Astrocyte (in vitro differentiated cells and primary cell): ENCODE measurements around the gene KIFBP. TPM values are rescaled to one million over a fixed set of nuclear protein-coding genes. Genes with fewer than 3 reads are reported as not detected.

ENCODE experiments used
- DNase-seq: peaks from one replicate; pipeline ENCODE4 v3.0.0-alpha.2; 2010; ENCODE audit warnings: low read depth
- FAIRE-seq: peaks from 2 replicates; lab custom pipeline; 2011; peaks lifted over from hg19 to GRCh38; lab: Jason Lieb, UNC
- H2AFZ ChIP-seq: 2 replicates; pipeline ENCODE4 v1.6.0; 2012; ENCODE audit warnings: low read depth, low read length, inconsistent platforms
- H3K27ac ChIP-seq: 2 replicates; pipeline ENCODE4 v1.5.1; 2011; ENCODE audit warnings: low read depth, low read length, inconsistent platforms
- H3K27me3 ChIP-seq: 2 replicates; pipeline ENCODE4 v1.6.0; 2011; ENCODE audit warnings: low read length, inconsistent platforms; ENCODE audit not compliant: insufficient read depth
- H3K36me3 ChIP-seq: 2 replicates; pipeline ENCODE4 v1.5.1; 2011; ENCODE audit warnings: low read length, inconsistent platforms; ENCODE audit not compliant: insufficient read depth
- H3K4me1 ChIP-seq: 2 replicates; pipeline ENCODE4 v1.5.1; 2011; ENCODE audit warnings: low read length, inconsistent platforms; ENCODE audit not compliant: insufficient read depth
- H3K4me2 ChIP-seq: 2 replicates; pipeline ENCODE4 v1.6.0; 2012; ENCODE audit warnings: low read length, inconsistent platforms
- H3K4me3 ChIP-seq: 2 replicates; pipeline ENCODE4 v1.5.1; 2011; ENCODE audit warnings: low read depth, mild to moderate bottlenecking, low read length, inconsistent platforms; ENCODE audit not compliant: insufficient read depth
- H3K79me2 ChIP-seq: 2 replicates; pipeline ENCODE4 v1.6.0; 2012; ENCODE audit warnings: mild to moderate bottlenecking, low read length, inconsistent platforms; ENCODE audit not compliant: insufficient read depth
- H3K9ac ChIP-seq: 2 replicates; pipeline ENCODE4 v1.6.0; 2012; ENCODE audit warnings: mild to moderate bottlenecking, low read length, inconsistent platforms
- H3K9me3 ChIP-seq: 2 replicates; pipeline ENCODE4 v1.5.1; 2012; ENCODE audit warnings: low read depth, mild to moderate bottlenecking, low read length, inconsistent platforms; ENCODE audit not compliant: insufficient read depth
- H4K20me1 ChIP-seq: 2 replicates; pipeline ENCODE4 v1.6.0; 2012; ENCODE audit warnings: low read length, inconsistent platforms; ENCODE audit not compliant: insufficient read depth
- H3K27ac Mint-ChIP-seq: one replicate; pipeline ENCODE4 v1.8.0; 2021; ENCODE audit warnings: mild to moderate bottlenecking, mixed read lengths; ENCODE audit not compliant: unreplicated experiment
- H3K27me3 Mint-ChIP-seq: one replicate; pipeline ENCODE4 v1.8.0; 2021; ENCODE audit warnings: low read depth, mixed read lengths; ENCODE audit not compliant: unreplicated experiment
- H3K36me3 Mint-ChIP-seq: one replicate; pipeline ENCODE4 v1.8.0; 2021; ENCODE audit warnings: low read depth, mixed read lengths; ENCODE audit not compliant: unreplicated experiment
- H3K4me1 Mint-ChIP-seq: one replicate; pipeline ENCODE4 v1.8.0; 2021; ENCODE audit warnings: low read depth, mixed read lengths; ENCODE audit not compliant: unreplicated experiment
- H3K4me3 Mint-ChIP-seq: one replicate; pipeline ENCODE4 v1.8.0; 2021; ENCODE audit warnings: mild to moderate bottlenecking, moderate library complexity, mixed read lengths; ENCODE audit not compliant: unreplicated experiment
- H3K9me3 Mint-ChIP-seq: one replicate; pipeline ENCODE4 v1.8.0; 2021; ENCODE audit warnings: mild to moderate bottlenecking, mixed read lengths; ENCODE audit not compliant: unreplicated experiment
- EZH2 ChIP-seq: IDR thresholded peaks from 2 replicates; pipeline ENCODE4 v1.6.1; 2012; ENCODE audit warnings: mild to moderate bottlenecking, low read length, inconsistent platforms; ENCODE audit not compliant: insufficient read depth
- total RNA-seq: library from RNA; stranded (reverse); gene quantifications from 2 replicates; pipeline ENCODE4 v1.2.1, GENCODE V29; 2021
- TF ChIP-seq, protein P1 (sequence below): IDR thresholded peaks from 2 replicates; pipeline ENCODE4 v1.5.1; 2011; ENCODE audit warnings: low read depth, mild to moderate bottlenecking, inconsistent platforms, low read length, moderate library complexity; ENCODE audit not compliant: insufficient read depth

The KIFBP gene
- total RNA-seq, 1 donor from 2014 or later: 39.2 TPM

DNA sequence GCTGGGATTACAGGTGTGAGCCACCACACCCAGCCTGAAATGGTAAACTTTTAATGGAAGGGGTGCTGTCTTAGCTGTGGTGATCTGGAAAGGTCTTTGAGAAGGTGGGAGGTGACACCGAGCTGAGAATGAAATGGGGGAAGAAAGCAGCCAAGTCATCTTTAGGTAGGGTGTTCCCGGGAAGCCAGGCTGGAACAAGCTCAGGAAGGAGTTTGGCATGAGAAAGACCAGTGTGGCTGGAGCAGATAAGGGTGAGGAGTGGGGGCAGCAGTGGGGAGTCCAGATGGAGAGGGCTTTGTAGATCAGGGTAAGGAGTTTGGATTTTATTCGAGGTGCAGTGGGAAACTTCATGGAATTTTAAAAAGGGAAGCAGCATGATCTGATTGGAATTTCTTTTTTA, 30.0 kb downstream of the KIFBP start:
- no peak overlapping the region for H3K4me3 ChIP-seq
- no peaks in the 10 kb centered on the region for H3K79me2 ChIP-seq
- Mint-ChIP-seq H3K27me3 (no peaks in the 10 kb centered on the region), H3K9me3 (no peaks in the 10 kb centered on the region), H3K27ac (no peak overlapping the region), H3K4me1 (peaks cover 5% of the 10 kb centered on the region), H3K4me3 (no peak overlapping the region), H3K36me3 (peaks cover 14% of the 10 kb centered on the region)
- H3K27ac ChIP-seq: no peak overlapping the region
- no peaks in the 10 kb centered on the region for H3K27me3 ChIP-seq
- TF ChIP-seq EZH2: no peak
- TF ChIP-seq, protein P1, sequence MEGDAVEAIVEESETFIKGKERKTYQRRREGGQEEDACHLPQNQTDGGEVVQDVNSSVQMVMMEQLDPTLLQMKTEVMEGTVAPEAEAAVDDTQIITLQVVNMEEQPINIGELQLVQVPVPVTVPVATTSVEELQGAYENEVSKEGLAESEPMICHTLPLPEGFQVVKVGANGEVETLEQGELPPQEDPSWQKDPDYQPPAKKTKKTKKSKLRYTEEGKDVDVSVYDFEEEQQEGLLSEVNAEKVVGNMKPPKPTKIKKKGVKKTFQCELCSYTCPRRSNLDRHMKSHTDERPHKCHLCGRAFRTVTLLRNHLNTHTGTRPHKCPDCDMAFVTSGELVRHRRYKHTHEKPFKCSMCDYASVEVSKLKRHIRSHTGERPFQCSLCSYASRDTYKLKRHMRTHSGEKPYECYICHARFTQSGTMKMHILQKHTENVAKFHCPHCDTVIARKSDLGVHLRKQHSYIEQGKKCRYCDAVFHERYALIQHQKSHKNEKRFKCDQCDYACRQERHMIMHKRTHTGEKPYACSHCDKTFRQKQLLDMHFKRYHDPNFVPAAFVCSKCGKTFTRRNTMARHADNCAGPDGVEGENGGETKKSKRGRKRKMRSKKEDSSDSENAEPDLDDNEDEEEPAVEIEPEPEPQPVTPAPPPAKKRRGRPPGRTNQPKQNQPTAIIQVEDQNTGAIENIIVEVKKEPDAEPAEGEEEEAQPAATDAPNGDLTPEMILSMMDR: no peak
- H3K9ac ChIP-seq: no peak overlapping the region
- no peaks in the 10 kb centered on the region for H4K20me1 ChIP-seq
- H3K4me2 ChIP-seq: no peak overlapping the region
- no peak for FAIRE-seq
- H3K36me3 ChIP-seq: peaks cover 19% of the 10 kb centered on the region
- no peak for DNase-seq
- H3K9me3 ChIP-seq: no peaks in the 10 kb centered on the region
- H3K4me1 ChIP-seq: no peaks in the 10 kb centered on the region
- no peak overlapping the region for H2AFZ ChIP-seq

DNA sequence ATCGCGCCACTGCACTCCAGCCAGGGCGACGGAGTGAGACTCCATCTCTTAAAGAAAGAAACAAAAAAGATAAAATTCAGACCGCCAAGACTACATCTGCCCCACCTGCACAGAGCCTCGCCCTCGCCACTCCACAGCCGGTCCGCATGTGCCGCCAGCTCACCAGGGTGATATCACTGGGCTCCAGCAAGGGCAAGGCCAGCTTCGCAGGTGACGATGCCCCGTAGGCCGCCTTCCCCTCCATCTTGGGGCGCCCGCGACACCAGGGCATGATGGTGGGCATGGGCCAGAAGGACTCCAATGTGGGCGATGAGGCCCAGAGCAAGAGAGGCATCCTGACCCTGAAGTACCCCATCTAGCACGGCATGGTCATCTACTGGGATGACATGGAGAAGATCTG, 34.0 kb downstream of the KIFBP start:
- TF ChIP-seq, protein P1: no peak
- TF ChIP-seq EZH2: no peak
- Histone ChIP-seq H3K9me3 (no peaks in the 10 kb centered on the region), H3K79me2 (no peaks in the 10 kb centered on the region), H3K27ac (no peak overlapping the region), H3K4me3 (no peak overlapping the region), H3K9ac (no peak overlapping the region), H4K20me1 (no peaks in the 10 kb centered on the region), H3K36me3 (peaks cover 4% of the 10 kb centered on the region), H2AFZ (no peak overlapping the region), H3K27me3 (no peaks in the 10 kb centered on the region), H3K4me1 (no peaks in the 10 kb centered on the region), H3K4me2 (no peak overlapping the region)
- H3K27me3 Mint-ChIP-seq: no peaks in the 10 kb centered on the region
- H3K9me3 Mint-ChIP-seq: no peaks in the 10 kb centered on the region
- DNase-seq (no peak), FAIRE-seq (no peak)
- peaks cover 15% of the 10 kb centered on the region for H3K36me3 Mint-ChIP-seq
- H3K27ac Mint-ChIP-seq: no peak overlapping the region
- no peak overlapping the region for H3K4me3 Mint-ChIP-seq
- H3K4me1 Mint-ChIP-seq: no peaks in the 10 kb centered on the region

DNA sequence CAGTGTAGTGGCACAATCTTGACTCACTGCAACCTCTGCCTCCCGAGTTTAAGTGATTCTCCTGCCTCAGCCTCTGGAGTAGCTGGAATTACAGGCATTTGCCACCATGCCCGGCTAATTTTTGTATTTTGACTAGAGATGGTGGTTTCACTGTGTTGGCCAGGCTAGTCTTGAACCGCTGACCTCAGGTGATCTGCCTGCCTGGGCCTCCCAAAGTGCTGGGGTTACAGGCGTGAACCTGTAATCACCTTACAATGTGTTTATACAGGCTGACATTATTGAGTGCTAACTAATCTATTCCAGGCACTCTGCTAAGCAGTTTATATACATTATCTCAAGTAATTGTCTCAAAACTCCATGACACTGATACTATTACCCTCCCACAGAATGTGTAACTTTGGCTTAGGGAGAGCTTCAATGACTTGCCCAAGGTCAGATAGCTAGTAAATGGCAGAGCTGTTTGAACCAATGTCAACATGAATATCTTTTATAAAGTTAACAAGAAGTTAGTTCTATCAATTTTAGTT, 36.8 kb downstream of the KIFBP start:
- Mint-ChIP-seq H3K9me3 (no peaks in the 10 kb centered on the region), H3K27ac (no peak overlapping the region), H3K27me3 (no peaks in the 10 kb centered on the region), H3K4me3 (no peak overlapping the region), H3K36me3 (peaks cover 9% of the 10 kb centered on the region), H3K4me1 (no peaks in the 10 kb centered on the region)
- H3K27ac ChIP-seq: no peak overlapping the region
- H3K27me3 ChIP-seq: no peaks in the 10 kb centered on the region
- peaks cover 6% of the 10 kb centered on the region for H3K9me3 ChIP-seq
- H3K79me2 ChIP-seq: no peaks in the 10 kb centered on the region
- no peaks in the 10 kb centered on the region for H4K20me1 ChIP-seq
- no peak for FAIRE-seq
- DNase-seq: no peak
- H3K9ac ChIP-seq: no peak overlapping the region
- no peaks in the 10 kb centered on the region for H3K36me3 ChIP-seq
- H3K4me1 ChIP-seq: no peaks in the 10 kb centered on the region
- H3K4me3 ChIP-seq: no peak overlapping the region
- H2AFZ ChIP-seq: no peak overlapping the region
- H3K4me2 ChIP-seq: no peak overlapping the region
- TF ChIP-seq, protein P1: no peak
- no peak for TF ChIP-seq EZH2
